HG03432 (cell line): ENCODE data around the gene FGD6.
A peak's percentile ranks its signal among the peaks of the same experiment; 100 is the strongest.
"Not testable (repeated sequence)": the region's sequence is repeated elsewhere in the genome, so short reads cannot be mapped to it uniquely, and the experiment has no call there.

Experiments
- ATAC-seq: cut with Tn5 transposase; IDR thresholded peaks from one replicate; pipeline ENCODE4 v1.9.1; 2021; ENCODE audit warnings: mild to moderate bottlenecking, moderate library complexity; ENCODE audit not compliant: unreplicated experiment

The FGD6 gene

DNA sequence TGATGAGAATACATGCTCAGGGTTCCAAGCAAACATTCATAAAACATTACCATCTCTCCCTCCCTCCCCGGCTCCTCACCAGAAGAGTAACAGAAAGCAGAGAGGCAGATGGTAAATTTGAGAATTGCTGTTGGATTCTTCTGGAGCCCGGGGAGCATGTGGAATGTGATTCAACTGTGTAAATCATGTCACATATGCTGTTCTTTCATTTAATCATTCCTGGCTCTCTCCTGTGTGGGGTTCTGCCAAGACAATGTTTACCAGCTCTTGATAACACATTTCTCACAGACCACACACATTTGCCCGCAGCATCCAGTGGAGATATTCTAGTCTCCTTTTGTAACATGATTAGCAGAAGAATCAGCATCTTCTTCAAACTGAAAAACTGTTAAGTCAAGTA, 120.4 kb downstream of the FGD6 start:
- ATAC-seq, result no peak

DNA sequence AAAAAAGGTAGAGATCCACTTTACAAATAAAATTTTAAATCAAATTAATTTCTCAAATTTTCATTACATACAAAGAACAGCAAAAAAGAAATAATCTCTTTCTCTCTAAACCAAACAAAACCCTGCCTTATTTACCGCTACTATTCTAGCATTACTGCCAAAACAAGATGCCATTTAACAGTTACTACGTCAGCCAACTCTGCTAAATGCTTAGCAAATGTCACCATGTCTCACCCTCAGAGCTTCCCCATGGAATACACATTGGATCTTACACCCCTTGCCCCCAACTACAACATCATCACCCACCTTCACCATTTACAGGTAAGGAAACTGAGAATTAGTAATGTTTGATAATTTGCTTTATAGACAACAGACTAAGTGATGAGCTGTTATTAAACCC, 120.9 kb downstream of the FGD6 start:
- no peak for ATAC-seq

DNA sequence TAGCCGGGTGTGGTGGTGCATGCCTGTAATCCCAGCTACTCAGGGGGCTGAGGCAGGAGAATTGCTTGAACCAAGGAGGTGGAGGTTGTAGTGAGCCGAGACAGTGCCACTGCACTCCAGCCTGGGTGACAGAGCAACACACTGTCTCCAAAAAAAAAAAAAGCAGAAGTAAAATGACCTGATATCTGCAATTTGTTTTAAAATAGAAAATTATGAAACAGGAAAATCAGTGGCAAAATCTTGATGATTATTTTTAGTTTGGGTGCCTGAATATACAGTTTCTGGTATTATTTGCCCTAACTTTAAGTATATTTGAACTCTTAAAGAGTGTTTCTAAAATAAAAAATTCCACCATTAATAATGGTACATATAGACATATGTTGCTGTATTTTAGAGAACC, 121.4 kb downstream of the FGD6 start:
- ATAC-seq, result not testable (repeated sequence)

DNA sequence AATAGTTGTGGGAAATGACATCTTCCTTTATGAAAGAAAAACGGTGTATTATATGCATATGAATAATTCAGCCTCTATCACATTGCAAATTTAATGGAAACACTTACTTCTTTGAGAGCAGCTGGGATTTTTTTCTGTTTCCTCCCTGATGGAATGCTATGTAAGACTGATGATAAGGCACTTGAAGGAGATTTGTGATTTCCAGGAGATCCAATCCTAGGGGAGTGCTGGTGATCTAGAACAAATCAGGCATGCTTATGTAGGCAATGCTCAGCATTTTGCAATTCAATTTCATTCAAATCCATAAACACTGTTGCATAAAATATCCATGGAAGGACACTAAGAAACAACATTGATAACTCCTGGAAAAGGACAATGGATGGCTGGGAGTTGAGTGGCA, 127.8 kb downstream of the FGD6 start:
- ATAC-seq, result no peak

DNA sequence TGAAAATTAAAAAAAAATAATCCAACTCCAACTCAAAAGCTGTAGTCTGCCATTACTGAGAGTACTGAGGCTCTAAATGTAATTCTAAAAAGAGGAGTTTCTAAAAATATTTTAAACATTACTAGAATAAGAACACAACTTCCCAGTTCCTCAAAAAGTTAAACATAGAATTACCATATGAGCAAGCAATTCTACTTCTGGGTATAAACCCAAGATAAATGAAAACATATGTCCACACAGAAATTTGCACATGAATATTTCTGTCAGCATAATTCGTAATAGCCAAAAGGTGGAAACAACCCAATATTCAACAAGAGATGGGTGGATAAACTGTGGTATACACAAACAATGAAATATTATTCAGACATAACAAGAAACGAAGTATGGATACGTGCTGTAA, 128.9 kb downstream of the FGD6 start:
- ATAC-seq, result peak; percentile 86

DNA sequence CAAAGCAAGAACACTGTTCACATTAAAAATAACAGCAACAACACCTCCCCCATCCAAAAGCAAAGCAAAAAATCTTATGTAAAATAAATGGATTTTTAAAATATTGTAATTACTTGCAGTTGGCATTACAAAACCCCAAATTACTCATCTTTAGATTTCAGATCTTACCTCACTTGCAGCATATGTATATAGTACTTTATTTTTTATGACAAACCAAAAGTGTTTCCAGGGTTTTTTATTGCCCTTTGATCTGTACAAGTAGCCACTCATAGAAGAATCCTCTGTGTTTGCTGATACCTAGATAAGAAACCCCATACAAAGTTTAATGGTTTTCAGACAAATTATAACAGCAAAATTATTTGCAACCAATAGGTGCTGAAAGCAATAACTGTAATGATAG, 131.7 kb downstream of the FGD6 start:
- ATAC-seq, result no peak

DNA sequence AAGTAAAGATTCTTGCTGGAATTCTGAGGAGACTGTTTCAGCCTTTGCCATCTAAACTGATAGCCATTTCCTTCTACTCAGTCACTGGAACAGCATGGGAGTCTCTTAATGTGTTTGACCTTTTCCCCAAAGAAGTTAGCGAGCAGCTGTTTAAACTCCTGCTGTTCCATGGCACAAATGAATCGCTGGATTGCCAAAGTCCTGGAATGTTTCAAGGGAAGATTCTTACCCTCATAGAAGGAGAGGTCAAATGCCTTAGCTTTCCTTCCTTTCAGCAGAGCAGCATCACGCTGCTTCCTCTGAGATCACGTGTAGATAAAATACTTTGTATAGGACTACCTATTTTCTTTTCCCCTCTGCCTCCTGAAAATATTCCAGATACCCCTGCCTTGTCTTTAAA, 133.3 kb downstream of the FGD6 start:
- ATAC-seq, result no peak

DNA sequence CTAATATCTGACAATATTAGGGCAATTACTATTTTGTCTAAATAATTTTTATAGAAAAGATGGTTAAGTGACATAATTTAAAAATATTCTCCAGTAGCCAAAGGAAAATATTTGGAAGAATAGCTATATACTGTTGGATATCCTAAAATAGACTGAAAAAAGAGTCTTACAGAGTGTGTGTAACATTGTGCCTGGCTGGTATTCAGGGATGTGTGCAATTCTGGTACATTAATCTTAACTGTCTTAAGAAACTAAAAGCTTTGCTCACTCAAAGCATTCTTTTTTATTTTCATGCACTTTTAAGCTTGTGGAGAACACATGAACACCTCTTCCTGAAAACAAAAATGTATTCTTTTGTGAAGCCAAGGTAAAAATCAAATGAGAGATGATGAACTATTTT, 133.8 kb downstream of the FGD6 start:
- no peak for ATAC-seq

DNA sequence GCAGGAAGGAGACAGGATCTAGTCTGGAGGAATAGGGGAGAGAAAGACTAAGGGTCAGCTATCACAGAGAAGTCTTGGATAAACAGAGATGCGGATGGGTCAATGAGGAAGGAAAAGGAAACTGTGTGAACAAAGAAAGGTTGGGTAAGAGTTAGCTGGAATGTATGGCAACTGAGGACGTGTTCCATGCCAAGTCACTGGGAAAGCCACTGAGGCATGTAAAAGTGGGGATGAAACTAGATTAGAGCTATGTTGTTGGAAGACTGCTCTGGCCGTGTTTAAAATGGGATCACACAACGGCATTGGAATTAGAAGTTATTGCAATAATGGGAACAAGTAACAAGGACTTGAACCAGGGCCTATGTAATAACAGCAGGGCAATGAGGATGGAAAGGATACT, 139.9 kb downstream of the FGD6 start:
- no peak for ATAC-seq

DNA sequence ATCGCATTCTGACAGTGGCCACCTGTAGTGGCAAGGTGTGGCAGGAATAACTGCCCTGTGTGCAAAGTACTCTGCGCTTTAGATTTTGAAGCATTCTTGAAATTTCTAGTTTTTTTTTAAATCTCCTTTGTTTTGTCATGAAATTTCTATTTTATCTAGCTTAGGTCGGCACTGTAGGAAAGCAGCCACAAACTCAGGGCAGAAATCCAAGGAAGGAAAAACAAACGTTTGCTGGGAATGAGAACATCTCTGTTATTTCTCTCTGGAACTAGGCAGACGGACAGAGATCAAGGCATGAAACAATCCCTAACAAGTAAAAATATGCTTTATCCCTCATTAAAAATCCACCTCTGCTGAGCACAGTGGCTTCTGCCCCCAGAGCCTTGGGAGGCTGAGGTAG, 142.5 kb downstream of the FGD6 start:
- ATAC-seq, result no peak

DNA sequence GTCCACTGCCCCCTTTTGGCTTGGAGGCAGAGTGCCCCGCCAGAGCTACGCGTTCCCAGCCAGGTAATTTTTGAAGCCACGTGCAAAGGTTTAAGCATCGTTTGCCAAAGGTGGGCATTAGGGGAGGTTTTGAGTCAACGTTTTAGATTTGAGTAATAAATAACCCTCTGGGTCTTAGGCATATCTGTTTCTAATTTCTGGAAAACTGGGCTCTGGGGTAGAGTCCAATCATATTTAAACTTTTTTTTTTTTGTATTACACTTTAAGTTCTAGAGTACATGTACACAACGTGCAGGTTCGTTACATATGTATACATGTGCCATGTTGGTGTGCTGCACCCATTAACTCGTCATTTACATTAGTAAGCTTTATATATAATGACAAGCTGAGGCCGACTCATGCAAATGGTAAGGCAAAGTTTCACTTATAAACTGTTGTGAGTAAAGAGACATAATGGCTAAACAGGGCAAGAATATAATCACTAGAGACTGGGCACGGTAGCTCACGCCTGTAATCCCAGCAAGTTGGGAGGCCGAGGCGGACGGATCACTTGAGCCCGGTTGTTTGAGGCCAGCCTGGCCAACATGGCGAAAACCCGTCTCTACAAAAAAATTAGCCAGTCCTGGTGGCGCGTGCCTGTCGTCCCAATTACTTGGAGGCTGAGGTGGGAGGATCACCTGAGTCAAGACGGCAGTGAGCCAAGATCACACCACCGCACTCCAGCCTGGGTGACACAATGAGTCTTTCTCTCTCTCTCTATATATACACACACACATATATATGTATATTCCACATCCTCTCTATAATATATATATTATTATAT, 143.4 kb downstream of the FGD6 start:
- no peak for ATAC-seq

DNA sequence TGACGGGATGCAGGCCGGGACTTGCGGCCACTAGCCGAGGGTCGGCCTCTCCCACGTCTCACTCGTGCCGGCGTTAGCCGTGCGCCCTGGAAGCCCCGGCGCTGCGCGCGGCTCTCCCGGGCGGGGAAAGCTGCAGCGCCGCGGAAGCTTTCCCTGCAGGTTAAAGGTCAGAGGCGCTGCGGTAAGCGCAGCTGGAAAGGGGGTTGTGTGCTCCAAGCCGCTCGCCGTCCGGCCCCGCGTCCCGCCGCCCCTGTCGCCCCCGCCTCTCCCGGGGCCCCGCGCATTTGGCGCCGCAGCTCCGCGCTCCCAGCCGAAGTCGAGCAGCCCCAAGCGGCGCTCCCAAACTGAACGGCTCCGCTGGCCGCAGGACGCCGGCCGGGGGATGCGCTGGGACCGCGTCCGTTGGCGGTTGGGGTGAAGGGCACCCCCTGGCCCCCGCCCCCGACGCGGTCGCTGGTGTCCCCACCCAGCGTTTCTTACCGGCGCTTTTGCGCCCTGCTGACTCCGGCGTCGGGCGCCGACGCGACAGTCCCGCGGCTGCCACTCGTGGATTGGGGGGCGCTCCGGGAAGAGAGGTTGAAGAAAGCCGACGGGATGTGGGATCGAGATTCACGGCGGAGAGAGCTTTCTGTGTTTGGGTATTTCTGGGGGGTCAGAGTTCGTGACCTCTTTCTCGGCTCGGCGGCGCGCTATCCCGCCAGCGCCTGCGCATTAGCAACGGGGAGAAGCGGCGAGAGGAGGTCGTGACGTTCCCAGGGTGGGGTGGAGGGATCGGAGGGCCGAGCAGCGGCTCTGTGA, 144.2 kb downstream of the FGD6 start, which contains the start of gene NR2C1:
NR2C1 (minus strand) TSS at position 719 of the 798 bp plus-strand sequence. CDS start 6,234 bp downstream, outside the sequence.
- ATAC-seq, result peak; percentile 92

DNA sequence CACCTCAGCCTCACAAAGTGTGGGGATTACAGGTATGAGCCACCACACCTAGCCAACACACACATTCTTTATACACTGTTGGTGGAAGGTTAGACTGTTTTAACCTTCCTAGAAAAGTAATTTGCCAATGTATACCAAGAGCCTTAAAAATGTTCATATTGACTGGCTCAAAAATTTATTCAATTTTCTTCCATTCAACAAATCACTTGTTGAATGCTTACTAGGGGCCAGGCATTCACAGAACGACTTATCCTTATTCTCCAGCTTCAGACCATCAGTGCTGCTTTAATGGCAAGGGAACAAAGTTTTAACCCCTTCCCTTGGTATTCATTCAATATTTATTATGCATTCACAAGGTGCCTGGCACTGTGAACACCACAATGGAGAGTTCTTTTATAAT, 146.9 kb downstream of the FGD6 start:
- no peak for ATAC-seq

DNA sequence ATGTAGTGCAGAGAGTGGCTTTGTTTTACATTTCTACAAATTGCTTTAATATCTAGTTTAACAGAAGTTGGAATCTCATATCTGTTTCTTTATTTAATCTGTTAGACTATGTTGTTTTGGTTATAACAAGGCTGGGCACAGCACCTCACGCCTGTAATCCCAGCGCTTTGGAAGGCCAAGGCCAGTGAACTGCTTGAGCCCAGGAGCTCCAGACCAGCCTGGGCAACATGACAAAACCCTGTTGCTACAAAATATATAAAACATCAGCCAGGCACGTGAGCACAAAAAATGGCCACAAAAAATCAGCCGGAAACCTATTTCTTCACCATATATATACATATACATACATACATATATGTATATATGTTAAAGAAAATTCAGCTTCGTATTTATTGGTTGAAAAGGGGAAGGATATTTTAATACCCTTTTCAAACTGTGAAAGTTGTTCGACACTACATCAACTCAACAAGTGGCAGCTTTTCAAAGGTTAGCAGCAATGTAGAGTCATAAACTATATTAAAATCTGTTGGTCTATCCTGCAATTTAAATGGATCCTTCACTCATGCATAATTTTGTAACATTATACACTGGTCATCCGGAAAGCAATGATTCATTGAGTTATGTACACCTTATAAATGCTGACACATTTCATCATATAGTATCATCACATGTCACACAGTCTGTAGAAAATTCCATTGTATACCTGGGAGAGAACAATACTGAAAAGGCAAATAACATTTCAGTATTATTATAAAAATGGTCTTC, 151.0 kb downstream of the FGD6 start:
- no peak for ATAC-seq

DNA sequence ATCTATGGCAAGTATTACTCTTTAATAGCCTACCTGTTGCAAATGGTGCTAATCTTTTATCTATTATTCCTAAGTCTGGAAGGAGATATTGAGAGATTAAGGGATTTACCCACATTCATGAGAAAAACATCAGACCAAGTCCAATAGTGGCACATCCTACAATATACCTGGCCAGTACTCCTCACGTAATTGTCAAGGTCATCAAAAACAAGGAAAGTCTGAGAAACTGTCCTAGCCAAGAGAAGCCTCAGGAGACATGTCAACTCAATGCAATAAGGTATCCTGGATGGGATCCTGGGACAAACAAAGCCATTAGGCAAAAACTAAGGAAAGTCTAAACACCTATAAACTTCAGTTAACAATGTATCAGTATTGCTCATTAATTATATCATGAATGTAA, 156.3 kb downstream of the FGD6 start:
- ATAC-seq, result no peak

DNA sequence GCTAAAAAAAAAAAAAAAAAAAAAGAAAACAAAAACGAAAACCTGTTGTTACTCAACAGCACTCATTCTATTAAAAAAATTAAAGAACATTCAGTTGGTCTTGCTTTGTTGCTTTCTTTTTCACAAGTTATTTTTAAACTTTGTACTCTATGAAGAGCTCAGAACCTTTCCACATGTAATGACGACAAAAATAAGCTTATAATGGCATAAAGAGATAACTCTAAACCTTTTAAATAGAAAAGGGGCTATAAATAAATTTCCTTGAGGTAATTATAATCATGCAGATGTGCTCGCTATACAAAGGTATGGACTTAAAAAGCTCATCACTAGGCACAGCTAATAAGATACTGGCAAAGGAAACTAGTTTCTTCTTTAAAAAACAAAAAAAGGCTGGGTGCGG, 157.3 kb downstream of the FGD6 start:
- no peak for ATAC-seq

DNA sequence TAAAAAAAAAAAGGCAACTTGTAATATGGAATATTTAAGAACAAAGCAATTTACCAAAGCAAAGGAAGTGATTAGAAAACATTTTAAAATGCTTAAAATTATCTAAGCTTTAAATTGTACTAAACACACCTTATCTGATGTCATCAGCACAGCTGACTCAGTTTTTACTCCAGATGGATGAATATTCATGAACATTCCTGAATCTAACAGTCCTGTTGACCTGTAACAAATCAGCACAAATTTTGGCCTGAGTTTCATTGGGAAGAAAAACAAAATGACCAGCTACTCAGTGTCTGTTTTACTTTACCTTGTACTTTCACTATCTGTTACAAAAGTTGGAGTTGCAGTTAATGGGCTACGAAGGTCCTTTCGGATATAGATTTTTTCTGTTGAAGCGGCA, 159.8 kb downstream of the FGD6 start:
- no peak for ATAC-seq

DNA sequence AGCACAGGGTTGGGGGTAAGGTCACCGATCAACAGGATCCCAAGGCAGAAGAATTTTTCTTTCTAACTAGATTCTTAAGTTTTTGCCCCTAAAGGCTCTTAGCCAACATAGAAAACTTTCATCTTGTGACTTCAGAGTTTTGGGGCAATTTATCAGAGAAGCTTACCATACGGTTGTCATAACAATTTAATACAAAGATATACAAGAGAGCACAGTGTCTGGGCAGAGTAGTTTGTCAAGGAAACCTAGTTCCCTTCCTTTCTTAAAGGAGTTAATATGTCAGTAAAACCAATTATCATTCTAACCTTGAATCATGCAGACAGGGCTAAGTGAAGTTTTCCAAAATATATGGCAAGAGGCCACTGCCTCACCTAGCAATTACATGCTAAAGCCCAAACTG, 162.2 kb downstream of the FGD6 start:
- no peak for ATAC-seq

DNA sequence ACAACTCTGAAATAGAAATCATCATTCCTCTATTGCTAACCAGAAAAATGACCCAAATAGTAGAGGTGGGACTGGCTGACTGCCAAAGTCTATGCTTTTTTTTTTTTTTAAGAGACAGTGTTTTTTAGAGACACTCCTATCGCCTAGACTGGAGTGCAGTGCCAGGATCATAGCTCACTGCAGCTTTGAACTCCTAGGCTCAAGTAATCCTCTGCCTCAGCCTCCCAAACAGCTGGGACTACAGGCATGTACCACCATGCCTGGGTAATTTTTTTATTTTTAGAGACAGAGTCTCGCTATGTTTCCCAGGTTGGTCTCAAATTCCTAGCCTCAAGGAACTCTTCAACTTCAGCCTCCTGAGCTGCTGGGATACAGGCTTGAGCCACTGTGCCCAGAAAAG, 163.1 kb downstream of the FGD6 start:
- ATAC-seq, result no peak

DNA sequence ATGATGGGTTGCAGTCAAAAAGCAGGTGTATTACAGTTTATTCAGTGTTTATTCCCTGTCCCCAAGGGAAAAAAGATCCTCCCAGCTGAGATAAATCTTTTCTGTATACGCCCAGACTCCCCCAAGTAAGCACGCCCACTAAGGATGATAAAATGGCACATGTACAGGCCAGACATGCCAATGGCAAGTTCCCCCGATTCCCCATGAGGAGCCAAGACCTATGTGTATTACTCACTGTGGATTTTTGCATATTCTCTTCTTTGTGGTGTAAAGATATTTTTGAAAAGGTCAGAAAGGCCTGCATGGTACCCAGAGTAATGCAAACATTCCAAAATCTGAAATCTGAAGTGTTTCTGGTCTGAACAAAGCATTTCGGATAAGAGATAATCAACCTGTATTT, 166.0 kb downstream of the FGD6 start:
- ATAC-seq, result no peak

DNA sequence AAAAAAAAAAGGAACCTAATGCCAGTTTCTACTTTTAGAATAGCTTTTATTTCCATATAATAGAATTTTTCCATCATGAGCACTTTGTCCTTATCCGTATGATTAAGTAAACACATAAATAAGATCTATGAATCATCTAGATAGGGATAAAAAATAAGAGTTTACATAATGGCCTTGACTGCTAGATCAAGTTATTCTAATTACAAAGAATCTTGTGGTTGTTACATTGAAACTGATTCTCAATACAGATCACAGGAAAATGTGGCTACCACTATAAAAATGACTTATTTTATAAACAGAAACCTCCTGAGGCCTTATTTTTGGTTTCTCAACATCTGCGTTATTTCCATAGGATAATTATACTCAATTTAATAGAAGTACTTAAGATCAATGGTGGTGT, 179.4 kb downstream of the FGD6 start:
- no peak for ATAC-seq

DNA sequence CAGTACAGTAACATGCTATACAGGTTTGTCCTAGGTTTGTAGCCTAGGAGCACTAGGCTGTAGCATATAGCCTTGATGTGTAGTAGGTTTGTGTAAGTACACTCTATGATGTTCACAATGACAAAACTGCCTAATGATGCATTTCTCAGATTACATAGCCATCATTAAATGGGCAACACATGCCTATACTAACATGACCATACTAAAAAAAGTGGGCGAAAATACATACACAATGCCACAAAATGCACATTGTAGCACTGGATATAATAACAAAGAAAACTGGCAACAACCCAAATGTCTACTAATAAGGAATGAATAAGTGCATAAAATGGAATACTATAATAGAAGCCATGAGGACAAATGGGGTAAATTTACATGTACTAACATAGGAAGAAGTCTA, 182.5 kb downstream of the FGD6 start:
- ATAC-seq, result no peak
